Skin of body (tissue), 2 donors: Measurements from ENCODE around the gene DLG1. TPM values are rescaled to one million over a fixed set of nuclear protein-coding genes. Genes with fewer than 3 reads are reported as not detected.
A peak's percentile ranks its signal among the peaks of the same experiment; 100 is the strongest.

Experiments
- DNase-seq: peaks from one replicate; lab custom pipeline; 2025; lab: John Stamatoyannopoulos, UW
- total RNA-seq: library from RNA; depleted of rRNA; stranded (reverse); fragments of >200 nt; gene quantifications from one replicate; pipeline ENCODE4 v1.2.3, GENCODE V29; 2014

DLG1 gene
- total RNA-seq = 119 TPM

GRCh38 chr3:197298341-197298944 lies at the start of gene DLG1:
TSS of gene DLG1 (minus strand) at chr3:197298612. CDS start at chr3:197297204, 1,408 bp downstream.
- DNase-seq = peak; percentile 89

- DNase-seq = no peak
These were observed 49.6 kb upstream of the DLG1 start for GRCh38 chr3:197348014-197348413.

- no peak for DNase-seq
These were observed 47.0 kb upstream of the DLG1 start for GRCh38 chr3:197345390-197345789.

GRCh38 chr3:197344582-197345318 lies 46.3 kb upstream of the DLG1 start:
- no peak for DNase-seq

DNA sequence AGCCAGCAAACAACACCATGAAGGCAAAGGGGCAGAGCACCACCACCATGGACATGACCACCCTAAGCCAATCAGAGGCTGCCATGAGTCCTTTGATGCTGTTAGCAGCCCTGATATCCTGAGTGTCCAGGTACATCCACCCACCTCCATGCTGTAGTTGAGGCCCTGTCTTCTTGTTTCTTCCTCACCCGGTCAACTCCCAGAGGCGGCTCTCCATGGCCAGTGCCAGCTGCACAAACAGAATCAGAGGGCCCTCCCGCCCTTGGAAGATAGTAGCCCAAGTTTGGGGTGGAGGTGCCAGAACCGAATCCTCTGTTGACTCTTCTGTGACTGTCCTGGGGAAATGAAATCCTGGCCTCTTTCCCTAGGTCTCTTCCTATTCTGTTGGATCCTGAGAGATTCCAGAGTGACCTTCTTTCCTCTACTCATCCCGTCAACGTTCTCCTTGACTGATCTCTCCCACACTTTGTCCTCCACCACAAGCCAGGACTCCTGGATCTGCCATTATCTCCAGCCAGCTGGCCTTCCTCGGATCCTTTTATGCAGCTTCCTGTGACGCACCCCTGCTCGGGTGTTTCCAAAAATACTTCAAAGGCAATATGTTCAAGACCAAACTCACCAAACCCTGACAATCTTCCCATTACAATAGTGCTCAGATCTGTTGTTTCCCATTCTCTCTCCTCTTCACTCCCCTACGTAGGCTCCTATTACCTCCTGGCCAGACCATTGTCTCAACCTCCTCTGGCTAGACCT lies 45.4 kb upstream of the DLG1 start:
- DNase-seq = no peak

DNA sequence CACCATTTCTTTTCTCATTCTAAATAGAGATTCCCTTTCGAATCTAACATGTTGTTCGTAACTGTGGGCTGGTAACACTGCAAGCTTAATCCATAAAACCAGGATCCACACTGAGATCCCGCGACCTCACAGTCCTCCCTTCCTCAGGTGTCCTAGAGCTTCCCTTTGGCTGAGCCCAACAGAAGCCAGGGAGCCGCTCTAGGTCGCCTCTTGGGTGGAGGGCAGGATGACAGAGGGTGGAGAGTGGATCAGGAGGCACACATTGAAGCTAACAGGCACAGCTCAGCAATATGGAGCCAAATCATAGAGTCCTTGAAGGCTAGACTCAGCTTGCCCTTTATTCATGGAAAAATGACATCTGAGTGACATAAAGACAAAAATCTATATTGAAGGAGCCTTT lies 44.7 kb upstream of the DLG1 start:
- DNase-seq = no peak

- no peak for DNase-seq
These were observed 42.1 kb upstream of the DLG1 start for GRCh38 chr3:197340521-197340871.

GRCh38 chr3:197339841-197340520 lies 41.6 kb upstream of the DLG1 start:
- peak; percentile 89 for DNase-seq

DNA sequence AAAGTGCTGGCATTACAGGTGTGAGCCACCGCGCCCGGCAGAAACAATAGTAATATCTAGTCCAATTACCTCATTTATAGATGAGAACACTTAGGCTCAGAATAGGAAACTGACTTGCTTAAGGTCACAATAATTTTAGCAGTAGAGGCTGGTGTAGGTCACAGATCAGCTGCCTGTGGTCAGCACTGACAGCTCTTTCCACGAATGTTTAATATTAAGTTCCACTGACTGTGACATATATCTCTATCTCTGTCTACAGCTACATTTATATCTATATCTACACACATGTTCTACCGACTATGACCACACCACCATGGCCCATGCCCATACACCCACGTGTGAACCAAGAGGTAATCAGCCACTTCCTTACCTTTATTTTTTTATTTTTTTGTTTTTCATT lies 40.2 kb upstream of the DLG1 start:
- no peak for DNase-seq

DNA sequence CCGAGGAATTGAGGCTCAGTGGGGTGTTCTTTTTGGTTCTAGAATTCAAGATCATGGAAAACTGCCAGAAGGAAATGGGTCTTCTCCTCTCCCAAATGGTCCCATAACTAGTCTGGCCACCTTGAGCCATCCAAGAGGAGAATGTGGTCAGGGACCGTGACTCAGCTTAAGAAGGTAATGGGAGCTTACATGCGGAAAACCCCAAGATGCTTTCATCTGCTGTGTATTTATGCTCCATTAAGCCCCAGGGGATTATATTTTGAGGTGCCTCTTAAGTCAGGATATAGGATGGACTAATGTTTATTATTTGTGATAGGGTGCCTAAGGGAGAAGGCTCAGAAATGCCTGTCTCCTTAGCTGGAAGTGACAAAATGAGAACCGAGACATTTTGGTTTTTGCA lies 39.2 kb upstream of the DLG1 start:
- DNase-seq = no peak

- no peak for DNase-seq
These were observed 38.8 kb upstream of the DLG1 start for GRCh38 chr3:197337214-197337613.

DNA sequence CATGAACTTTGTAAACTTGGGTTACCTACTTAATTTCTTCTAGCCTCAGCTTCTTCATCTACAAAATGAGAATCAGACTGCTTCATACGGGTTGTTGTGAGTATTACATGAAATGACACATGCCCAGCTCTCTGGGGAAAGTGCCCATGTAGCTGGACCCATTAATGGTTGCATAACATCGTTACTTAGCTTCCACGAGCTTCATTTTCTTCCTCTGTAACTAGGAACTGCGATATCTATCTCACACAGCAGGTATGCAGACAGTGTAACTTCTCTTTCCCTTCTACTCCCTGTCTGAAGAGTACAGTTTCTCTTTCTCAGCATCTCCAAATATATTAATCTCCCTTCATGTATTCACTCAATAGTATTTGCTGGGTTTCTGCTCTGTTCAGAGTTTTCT lies 37.9 kb upstream of the DLG1 start:
- no peak for DNase-seq

DNA sequence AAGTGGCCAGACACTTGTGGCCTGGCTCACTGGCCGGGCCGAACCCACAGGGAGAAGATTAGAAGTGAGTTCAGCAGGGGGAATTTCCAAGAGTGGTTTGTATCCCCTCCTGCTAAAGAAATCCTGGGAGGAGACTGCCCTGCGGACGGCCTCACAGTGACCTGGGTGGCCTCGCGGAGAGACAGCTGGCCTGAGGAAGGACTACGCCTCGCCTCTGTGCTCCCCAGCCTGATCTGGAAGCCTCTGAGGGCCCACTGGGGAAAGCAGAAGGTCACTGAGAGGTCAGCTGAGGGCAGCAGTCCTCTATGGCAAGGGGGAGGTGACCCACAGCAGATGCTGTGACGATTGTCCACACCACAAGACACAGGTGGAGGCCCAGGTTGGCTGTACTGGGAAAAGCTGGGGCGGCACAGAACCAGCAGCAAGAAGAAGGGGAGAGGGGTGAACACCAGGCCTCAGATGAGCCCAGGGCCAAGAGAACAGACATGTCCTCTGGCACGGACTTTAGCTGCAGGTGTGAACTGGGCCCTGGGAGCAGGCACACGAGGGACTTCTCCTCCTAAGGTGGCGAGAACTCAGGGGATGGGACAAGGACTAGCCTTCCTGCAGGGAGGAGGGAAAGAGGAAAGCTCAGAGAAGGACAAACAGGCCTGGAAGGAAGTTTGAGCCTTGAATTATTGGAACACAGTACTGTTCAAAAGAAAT lies 37.2 kb upstream of the DLG1 start:
- DNase-seq = no peak

GRCh38 chr3:197333901-197334639 lies 35.7 kb upstream of the DLG1 start:
- no peak for DNase-seq

- no peak for DNase-seq
These were observed 32.7 kb upstream of the DLG1 start for GRCh38 chr3:197331131-197331530.

DNA sequence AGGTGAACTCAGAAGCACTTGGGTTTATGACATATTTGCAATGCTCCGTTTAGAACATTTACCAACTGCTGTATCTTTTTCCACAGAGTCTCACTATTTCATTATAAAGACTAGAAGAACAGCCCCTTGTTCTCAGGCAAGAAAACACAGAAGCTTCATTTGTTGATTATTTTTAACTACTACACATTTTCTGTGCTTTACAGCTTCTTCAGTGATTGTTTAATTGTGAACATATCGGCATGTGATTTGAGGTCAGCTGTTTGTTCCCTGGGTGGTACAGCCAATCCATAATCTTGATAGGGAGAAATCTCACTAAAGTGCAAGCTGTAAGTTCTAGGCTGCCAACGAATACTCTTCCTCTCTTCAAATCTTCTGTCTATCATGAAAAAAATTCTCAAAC lies 31.0 kb upstream of the DLG1 start:
- DNase-seq = no peak

DNA sequence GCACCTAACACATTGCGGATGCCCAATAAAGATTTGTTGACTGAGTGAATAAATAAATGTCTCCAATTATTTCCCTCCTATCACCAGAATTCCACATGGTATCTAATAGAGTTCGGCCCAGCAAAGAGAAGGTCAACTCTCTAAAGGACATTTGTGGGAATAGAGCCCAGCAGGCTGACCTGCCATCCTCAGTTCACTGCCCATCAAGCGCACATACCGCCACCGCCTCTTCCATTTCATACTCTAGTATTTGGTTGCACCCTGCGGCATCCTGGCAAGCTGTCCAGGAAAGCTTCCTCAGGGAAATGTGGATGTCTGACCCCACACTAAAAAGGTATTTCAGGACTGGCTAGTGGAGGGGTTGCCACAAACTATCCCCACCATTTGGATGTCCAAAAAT lies 29.8 kb upstream of the DLG1 start:
- no peak for DNase-seq

GRCh38 chr3:197327701-197328100 lies 29.3 kb upstream of the DLG1 start:
- DNase-seq = no peak

- DNase-seq = no peak
These were observed 27.4 kb upstream of the DLG1 start for GRCh38 chr3:197325773-197326172.

DNA sequence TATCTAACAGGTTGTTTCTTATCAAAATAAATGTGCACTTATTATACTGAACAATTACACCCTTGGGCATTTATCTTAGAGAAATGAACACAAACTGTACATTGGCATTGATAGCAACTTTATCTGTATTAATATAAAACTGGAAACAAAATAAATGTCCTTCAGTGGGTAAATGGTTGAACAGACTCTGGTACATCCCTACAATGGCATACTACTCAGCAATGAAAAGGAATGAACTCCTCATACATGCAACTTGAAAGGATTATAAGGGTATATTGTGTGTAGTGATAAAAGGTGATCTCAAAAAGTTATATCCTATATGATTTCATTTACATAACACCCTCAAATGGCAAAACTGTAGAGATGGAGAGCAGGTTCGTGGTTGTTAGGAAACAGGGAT lies 23.7 kb upstream of the DLG1 start:
- DNase-seq = no peak

DNA sequence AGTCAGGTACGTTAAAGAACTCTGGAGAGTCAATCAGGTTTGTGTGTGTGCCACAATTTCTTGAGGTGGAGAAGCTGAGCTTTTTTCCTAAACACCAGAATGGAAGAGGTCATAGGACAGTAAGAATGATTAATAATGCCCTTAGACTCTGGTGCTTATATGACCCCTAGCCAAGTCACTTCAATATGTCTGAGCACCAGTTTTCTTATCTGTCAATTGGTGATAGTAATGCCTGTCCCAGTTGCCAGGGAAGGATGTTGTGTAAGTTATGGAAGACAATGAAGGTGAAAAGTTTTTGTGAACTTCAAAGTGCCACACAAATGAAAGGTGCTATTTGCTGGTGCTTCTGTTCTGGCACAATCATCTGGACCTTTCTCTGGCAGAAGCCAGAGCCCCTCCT lies 22.2 kb upstream of the DLG1 start:
- no peak for DNase-seq
